Measurements from ENCODE around the gene ZFYVE16. TPM values are rescaled to one million over a fixed set of nuclear protein-coding genes. Genes with fewer than 3 reads are reported as not detected.

ZFYVE16 gene
- polyA plus RNA-seq, 1 donor from 2014 or later, result 75.8 TPM

DNA sequence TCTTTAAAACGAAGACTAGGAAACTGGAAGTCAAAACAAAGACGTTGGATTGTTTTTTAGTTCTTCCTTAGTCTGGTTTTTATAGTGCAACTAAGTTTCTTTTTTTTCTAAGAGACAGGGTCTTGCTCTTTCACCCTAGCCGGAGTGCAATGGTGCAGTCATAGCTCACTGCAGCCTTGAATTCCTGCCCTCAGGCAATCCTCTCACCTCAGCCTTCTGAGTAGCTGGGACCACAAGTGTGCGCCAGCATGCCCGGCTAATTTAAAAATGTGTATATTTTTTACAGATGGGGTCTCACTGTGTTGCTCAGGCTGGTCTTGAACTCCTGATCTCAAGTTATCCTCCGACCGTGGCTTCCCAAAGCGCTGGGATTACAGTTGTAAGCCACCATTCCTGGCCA lies 27.6 kb downstream of the ZFYVE16 start:
- no peak overlapping the region for H2AFZ ChIP-seq (ENCODE audit: low read depth, low read length)
- no peak overlapping the region for H3K4me2 ChIP-seq (ENCODE audit: low read length)
- TF ChIP-seq, protein P1, sequence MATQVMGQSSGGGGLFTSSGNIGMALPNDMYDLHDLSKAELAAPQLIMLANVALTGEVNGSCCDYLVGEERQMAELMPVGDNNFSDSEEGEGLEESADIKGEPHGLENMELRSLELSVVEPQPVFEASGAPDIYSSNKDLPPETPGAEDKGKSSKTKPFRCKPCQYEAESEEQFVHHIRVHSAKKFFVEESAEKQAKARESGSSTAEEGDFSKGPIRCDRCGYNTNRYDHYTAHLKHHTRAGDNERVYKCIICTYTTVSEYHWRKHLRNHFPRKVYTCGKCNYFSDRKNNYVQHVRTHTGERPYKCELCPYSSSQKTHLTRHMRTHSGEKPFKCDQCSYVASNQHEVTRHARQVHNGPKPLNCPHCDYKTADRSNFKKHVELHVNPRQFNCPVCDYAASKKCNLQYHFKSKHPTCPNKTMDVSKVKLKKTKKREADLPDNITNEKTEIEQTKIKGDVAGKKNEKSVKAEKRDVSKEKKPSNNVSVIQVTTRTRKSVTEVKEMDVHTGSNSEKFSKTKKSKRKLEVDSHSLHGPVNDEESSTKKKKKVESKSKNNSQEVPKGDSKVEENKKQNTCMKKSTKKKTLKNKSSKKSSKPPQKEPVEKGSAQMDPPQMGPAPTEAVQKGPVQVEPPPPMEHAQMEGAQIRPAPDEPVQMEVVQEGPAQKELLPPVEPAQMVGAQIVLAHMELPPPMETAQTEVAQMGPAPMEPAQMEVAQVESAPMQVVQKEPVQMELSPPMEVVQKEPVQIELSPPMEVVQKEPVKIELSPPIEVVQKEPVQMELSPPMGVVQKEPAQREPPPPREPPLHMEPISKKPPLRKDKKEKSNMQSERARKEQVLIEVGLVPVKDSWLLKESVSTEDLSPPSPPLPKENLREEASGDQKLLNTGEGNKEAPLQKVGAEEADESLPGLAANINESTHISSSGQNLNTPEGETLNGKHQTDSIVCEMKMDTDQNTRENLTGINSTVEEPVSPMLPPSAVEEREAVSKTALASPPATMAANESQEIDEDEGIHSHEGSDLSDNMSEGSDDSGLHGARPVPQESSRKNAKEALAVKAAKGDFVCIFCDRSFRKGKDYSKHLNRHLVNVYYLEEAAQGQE (IDR thresholded peaks at IDR 0.05; ENCODE audit: borderline replicate concordance), result no peak
- H3K36me3 ChIP-seq (ENCODE audit: insufficient read depth, low read length), result peaks cover 5% of the 10 kb centered on the region
- no peak overlapping the region for H3K9ac ChIP-seq (ENCODE audit: low read length)
- H3K4me3 ChIP-seq (ENCODE audit: low read length), result no peak overlapping the region
- H3K79me2 ChIP-seq (replicated peaks; ENCODE audit: insufficient read depth, low read length), result no peaks in the 10 kb centered on the region
- H3K9me2 ChIP-seq (ENCODE audit: insufficient read depth, low read length), result no peaks in the 10 kb centered on the region
- H4K20me1 ChIP-seq (ENCODE audit: insufficient read depth), result no peaks in the 10 kb centered on the region
- no peak overlapping the region for H3K27ac ChIP-seq (ENCODE audit: low read length)
- H3K9me3 ChIP-seq (ENCODE audit: low read length), result no peaks in the 10 kb centered on the region
- H3K27me3 ChIP-seq (ENCODE audit: insufficient read depth, low read depth, low read length), result no peaks in the 10 kb centered on the region
- H3F3A ChIP-seq (ENCODE audit: insufficient read depth, low read length, poor library complexity, severe bottlenecking), result no peaks in the 10 kb centered on the region

DNA sequence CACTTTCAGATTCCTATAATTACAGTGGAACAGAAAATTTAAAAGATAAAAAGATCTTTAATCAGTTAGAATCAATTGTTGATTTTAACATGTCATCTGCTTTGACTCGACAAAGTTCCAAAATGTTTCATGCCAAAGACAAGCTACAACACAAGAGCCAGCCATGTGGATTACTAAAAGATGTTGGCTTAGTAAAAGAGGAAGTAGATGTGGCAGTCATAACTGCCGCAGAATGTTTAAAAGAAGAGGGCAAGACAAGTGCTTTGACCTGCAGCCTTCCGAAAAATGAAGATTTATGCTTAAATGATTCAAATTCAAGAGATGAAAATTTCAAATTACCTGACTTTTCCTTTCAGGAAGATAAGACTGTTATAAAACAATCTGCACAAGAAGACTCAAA lies 29.5 kb downstream of the ZFYVE16 start:
- no peaks in the 10 kb centered on the region for H3K79me2 ChIP-seq (replicated peaks; ENCODE audit: insufficient read depth, low read length)
- no peak overlapping the region for H3K4me3 ChIP-seq (ENCODE audit: low read length)
- no peaks in the 10 kb centered on the region for H3K9me3 ChIP-seq (ENCODE audit: low read length)
- no peaks in the 10 kb centered on the region for H3K27me3 ChIP-seq (ENCODE audit: insufficient read depth, low read depth, low read length)
- peaks cover 6% of the 10 kb centered on the region for H3K36me3 ChIP-seq (ENCODE audit: insufficient read depth, low read length)
- no peak overlapping the region for H3K4me2 ChIP-seq (ENCODE audit: low read length)
- TF ChIP-seq EZH2 (IDR thresholded peaks at IDR 0.05; ENCODE audit: borderline replicate concordance, insufficient read depth, low read length, poor library complexity, severe bottlenecking) (no peak), POLR2AphosphoS5 (IDR thresholded peaks at IDR 0.05) (no peak), SMC3 (conservative IDR thresholded peaks at IDR 0.05; ENCODE audit: poor library complexity) (no peak), RAD21 (conservative IDR thresholded peaks at IDR 0.05) (no peak), EP300 (conservative IDR thresholded peaks at IDR 0.05; ENCODE audit: poor library complexity, severe bottlenecking) (no peak), TAF1 (IDR thresholded peaks at IDR 0.05; ENCODE audit: low read depth) (no peak), MXI1 (conservative IDR thresholded peaks at IDR 0.05; ENCODE audit: poor library complexity, severe bottlenecking) (no peak)
- TF ChIP-seq, protein P2, sequence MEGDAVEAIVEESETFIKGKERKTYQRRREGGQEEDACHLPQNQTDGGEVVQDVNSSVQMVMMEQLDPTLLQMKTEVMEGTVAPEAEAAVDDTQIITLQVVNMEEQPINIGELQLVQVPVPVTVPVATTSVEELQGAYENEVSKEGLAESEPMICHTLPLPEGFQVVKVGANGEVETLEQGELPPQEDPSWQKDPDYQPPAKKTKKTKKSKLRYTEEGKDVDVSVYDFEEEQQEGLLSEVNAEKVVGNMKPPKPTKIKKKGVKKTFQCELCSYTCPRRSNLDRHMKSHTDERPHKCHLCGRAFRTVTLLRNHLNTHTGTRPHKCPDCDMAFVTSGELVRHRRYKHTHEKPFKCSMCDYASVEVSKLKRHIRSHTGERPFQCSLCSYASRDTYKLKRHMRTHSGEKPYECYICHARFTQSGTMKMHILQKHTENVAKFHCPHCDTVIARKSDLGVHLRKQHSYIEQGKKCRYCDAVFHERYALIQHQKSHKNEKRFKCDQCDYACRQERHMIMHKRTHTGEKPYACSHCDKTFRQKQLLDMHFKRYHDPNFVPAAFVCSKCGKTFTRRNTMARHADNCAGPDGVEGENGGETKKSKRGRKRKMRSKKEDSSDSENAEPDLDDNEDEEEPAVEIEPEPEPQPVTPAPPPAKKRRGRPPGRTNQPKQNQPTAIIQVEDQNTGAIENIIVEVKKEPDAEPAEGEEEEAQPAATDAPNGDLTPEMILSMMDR (IDR thresholded peaks at IDR 0.05; ENCODE audit: poor library complexity, severe bottlenecking), result no peak
- TF ChIP-seq, protein P1 (IDR thresholded peaks at IDR 0.05; ENCODE audit: borderline replicate concordance), result no peak
- no peaks in the 10 kb centered on the region for H3K9me2 ChIP-seq (ENCODE audit: insufficient read depth, low read length)
- H4K20me1 ChIP-seq (ENCODE audit: insufficient read depth), result no peaks in the 10 kb centered on the region
- H3K9ac ChIP-seq (ENCODE audit: low read length), result no peak overlapping the region
- H2AFZ ChIP-seq (ENCODE audit: low read depth, low read length), result no peak overlapping the region
- no peaks in the 10 kb centered on the region for H3F3A ChIP-seq (ENCODE audit: insufficient read depth, low read length, poor library complexity, severe bottlenecking)
- H3K27ac ChIP-seq (ENCODE audit: low read length), result no peak overlapping the region
